ENCODE measurements around the gene CARS2.

- TF ChIP-seq ZNF488 (tag by site-specific recombination; IDR thresholded peaks at IDR 0.05) (no peak), CTCF (tag by site-specific recombination; IDR thresholded peaks at IDR 0.05) (no peak), ZNF24 (tag by site-specific recombination; IDR thresholded peaks at IDR 0.05) (no peak), ZNF335 (tag by site-specific recombination; conservative IDR thresholded peaks at IDR 0.05) (no peak), ZNF501 (tag by site-specific recombination; IDR thresholded peaks at IDR 0.05) (no peak), GLI4 (tag by site-specific recombination; IDR thresholded peaks at IDR 0.05) (no peak), ZSCAN5A (tag by site-specific recombination; IDR thresholded peaks at IDR 0.05) (no peak), ZNF140 (tag by site-specific recombination; IDR thresholded peaks at IDR 0.05) (no peak)
- TF ChIP-seq, protein P1, sequence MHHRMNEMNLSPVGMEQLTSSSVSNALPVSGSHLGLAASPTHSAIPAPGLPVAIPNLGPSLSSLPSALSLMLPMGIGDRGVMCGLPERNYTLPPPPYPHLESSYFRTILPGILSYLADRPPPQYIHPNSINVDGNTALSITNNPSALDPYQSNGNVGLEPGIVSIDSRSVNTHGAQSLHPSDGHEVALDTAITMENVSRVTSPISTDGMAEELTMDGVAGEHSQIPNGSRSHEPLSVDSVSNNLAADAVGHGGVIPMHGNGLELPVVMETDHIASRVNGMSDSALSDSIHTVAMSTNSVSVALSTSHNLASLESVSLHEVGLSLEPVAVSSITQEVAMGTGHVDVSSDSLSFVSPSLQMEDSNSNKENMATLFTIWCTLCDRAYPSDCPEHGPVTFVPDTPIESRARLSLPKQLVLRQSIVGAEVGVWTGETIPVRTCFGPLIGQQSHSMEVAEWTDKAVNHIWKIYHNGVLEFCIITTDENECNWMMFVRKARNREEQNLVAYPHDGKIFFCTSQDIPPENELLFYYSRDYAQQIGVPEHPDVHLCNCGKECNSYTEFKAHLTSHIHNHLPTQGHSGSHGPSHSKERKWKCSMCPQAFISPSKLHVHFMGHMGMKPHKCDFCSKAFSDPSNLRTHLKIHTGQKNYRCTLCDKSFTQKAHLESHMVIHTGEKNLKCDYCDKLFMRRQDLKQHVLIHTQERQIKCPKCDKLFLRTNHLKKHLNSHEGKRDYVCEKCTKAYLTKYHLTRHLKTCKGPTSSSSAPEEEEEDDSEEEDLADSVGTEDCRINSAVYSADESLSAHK (tag by site-specific recombination; IDR thresholded peaks at IDR 0.05), result no peak
- TF ChIP-seq, protein P2, sequence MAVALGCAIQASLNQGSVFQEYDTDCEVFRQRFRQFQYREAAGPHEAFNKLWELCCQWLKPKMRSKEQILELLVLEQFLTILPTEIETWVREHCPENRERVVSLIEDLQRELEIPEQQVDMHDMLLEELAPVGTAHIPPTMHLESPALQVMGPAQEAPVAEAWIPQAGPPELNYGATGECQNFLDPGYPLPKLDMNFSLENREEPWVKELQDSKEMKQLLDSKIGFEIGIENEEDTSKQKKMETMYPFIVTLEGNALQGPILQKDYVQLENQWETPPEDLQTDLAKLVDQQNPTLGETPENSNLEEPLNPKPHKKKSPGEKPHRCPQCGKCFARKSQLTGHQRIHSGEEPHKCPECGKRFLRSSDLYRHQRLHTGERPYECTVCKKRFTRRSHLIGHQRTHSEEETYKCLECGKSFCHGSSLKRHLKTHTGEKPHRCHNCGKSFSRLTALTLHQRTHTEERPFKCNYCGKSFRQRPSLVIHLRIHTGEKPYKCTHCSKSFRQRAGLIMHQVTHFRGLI (tag by site-specific recombination; IDR thresholded peaks at IDR 0.05), result no peak
Measured at GRCh38 chr13:110648848-110649421, 57.0 kb downstream of the CARS2 start.

All from HEK293 (cell line).